ENCODE measurements around the gene KIF13A.
"Not testable (repeated sequence)": the region's sequence is repeated elsewhere in the genome, so short reads cannot be mapped to it uniquely, and the experiment has no call there.

Gene KIF13A

DNA sequence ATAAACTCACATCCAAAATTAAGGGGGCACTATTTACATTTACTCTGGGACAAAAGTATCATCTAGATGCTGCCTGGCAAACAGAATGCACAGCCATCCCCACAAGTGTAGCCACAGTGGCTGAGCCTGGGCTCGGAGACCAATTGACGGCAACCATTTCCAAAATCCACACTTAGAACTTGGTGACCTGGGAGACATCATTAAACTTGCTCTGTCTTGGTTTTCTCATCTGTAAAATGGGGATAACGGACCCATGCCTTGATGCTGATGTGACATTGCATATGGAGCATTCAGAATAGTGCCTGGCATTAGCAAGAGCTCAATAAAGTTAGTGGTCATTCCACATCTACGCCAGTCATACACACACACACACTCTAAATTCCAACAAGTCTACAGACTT is 140.7 kb downstream of the KIF13A start:
- DNase-seq (ENCODE audit: low spot score): no peak

DNA sequence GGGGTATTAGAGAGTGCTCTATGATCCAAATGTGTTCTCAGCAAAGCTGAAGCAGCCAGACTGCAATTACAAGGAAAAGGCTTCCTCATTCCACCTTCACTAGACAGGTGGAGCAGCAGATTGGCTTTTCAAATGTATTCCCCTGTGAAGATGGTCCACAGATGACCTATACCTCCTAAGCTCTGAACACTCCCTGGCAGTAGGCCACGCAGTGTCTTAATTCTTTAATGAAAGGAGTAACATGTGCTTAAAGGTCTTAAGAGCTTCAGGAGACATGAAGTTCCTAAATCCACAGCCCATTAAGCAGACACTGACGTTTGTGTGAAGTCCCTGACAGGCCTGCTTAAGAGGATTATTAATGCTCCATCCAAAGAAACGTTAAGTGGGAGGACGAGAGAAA is 141.8 kb downstream of the KIF13A start:
- no peak for DNase-seq (ENCODE audit: low spot score)

DNA sequence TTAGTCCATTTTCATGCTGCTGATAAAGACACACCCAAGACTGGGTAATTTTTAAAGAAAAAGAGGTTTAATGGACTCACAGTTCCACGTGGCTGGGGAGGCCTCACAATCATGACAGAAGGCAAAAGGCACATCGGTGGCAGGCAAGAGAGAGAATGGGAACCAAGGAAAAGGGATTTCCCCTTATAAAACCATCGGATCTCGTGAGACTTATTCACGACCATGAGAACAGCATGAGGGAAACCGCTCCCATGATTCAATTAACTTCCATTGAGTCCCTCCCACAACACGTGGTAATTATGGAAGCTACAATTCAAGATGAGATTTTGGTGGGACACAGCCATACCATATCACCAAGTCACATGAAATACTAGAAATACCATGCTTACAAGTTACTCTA is 142.5 kb downstream of the KIF13A start:
- not testable (repeated sequence) for DNase-seq (ENCODE audit: low spot score)

DNA sequence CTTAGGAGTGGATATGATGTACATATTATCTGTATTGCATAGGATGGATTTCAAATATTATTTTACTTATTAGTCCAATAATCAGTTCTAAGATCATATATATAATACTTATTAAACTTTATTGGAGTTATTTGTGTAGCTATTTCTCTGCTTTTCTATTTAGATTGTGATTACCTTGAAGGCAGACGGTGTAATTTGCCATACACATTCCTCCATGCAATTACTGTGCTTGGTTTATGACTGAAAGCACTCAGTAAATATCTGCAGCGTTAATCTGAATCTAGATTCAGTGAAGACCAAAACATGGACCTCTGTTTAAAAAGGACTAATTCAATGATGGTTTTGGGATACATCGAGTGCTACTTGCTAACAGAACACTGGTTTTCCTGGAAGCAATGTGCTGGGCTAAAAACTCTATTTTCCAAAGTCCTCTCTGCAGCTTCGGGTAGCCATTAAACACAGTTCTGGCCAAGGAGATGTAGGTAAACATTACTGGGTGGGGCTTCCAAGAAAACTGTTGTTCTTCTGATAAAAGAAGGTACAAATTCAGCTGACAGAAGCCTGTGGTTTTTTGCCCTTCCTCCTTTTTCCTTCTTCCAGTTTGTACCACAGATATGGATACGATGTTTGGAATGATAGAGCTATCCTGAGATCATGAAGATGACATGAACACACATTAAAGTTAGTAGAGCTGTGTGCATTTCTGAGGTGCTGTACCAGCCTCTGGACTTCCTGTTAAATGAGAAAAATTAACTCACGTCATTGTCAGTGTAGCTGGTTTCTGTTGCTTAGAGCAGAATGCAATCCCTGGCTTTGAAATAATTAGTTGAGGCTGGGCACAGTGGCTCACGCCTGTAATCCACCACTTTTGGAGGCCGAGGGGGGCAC is 144.3 kb downstream of the KIF13A start:
- DNase-seq (ENCODE audit: low spot score): no peak

DNA sequence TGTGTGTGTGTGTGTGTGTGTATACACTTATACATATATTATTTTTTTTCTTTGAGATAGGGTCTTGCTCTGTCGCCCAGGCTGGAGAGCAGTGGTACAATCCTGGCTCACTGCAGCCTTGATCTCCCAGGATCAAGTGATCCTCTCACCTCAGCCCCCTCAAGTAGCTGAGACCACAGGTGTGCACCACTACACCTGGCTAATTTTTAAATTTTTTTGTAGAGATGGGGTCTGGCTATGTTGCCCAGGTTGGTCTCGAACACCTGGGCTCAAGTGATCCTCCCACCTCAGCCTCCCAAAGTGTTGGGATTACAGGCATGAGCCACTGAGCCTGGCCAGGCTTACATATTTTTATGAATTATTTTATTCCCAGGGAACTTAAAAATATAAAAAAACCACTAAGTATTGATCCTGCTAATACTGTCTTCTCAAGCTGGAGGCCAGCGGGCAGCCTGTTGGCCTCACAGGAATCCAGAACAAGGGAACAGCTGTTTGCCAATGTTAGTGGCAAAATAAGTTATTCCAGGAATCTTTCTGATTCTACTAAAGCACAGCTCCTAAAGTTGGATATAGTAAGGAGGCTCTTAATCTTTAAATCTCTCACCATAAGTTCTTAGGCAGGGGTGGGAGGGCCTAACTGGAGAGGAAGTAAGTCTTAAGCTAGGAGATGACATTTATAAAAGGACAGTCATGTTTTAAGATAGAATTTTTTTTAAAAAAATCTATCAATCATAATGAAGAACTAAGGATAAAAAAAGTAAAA is 145.2 kb downstream of the KIF13A start:
- no peak for DNase-seq (ENCODE audit: low spot score)

DNA sequence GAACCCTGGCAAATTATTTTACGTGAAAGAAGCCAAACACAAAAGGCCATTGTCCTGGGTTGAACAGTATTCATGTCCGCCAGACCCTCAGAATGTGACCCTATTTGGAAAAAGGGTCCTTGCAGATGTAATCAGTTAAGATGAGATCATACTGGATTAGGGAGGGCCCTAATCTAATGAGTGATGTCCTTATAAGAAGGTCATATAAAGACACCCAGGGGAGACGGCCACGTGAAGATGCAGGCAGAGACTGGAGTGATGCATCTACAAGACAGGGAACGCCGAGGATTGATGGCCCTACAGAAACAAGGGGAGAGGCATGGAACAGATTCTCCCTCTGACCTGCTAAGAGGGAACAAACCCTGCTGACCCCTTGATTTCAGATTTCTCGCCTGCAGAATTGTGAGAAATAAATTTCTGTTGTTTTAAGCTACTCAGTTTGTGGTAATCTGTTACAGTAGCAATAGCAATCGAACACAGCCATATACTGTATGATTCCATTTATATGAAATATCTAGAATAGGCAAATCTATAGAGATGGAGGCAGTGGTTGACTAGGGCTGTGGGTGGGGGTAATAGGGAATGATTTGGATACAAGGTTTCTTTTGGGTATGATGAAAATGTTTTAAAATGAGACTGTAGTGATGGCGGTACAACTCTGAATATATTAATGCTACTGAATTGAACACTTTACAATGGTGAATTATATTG is 147.8 kb downstream of the KIF13A start:
- no peak for DNase-seq (ENCODE audit: low spot score)

DNA sequence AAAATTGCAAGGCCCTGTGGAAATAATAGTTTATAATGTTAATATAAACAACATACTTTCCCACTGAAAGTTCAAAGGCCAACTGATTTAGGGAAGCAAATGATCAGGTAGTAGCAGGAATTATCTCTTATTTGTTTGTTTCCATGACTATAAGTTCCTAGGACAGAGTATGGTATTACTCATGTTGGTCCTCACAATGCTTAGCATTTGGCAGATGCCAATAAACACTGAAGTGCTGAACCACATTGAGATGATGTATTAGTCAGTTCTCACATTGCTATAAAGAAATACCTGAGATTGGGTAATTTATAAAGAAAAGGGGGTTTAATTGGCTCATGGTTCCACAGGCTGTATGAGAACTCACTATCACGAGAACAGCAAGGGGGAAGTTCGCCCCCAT is 151.1 kb downstream of the KIF13A start:
- no peak for DNase-seq (ENCODE audit: low spot score)

DNA sequence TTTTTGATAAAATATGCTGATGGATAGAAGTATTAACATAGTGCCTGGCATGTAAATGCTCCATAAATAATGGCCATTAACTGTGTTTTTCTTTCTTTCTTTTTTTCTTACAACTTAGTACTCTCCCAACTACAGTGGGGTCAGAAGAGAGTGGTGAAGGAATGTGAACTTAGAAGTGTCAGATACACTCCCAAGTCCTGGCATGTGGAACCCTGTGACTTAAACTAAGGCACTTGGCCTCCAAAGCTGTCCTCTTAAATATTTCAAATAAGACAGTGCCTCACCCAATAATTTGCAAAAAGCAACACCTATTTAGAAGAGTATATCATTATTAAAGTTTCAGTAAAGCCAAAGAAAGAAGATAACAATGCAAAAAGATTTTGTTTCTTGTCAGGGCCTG is 151.7 kb downstream of the KIF13A start:
- DNase-seq (ENCODE audit: low spot score): no peak

DNA sequence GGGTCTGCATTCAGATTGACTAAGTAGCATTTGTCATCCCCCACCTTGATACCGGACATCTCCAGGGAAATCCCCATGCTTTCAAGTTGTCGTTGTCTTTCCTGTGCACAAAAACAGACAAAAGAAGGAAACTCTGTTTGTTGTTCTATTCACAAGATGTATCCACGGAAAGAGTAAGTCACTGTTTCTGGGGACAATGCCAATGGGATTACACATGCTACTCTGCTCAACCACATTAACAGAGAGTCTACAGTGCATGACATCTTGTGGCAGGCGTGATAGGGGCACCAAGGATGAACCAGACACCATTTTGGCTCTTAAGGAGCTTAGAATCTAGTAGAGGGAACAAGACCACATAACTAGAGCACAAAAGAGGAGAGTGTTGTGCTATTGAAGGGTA is 156.3 kb downstream of the KIF13A start:
- DNase-seq (ENCODE audit: low spot score): peak; percentile 88

DNA sequence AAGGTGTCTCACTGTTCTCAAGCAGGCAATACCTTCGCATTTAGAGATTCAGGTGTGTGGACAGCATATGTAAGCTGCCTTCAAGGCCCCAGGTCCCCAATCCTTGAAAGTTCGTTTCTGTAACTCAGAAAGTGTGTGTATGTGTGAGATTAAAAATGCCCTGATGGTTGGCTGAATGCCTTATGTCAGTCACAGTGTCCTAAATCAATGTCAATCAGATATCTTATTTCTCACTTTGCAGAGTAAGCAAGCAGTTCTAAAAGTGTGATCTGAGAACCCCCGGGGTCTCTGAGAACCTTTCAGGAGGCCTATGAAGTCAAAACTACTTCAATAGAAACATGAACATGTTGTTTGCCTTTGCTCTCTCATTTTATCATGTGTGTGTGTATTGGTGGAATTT is 157.5 kb downstream of the KIF13A start:
- DNase-seq (ENCODE audit: low spot score): no peak

DNA sequence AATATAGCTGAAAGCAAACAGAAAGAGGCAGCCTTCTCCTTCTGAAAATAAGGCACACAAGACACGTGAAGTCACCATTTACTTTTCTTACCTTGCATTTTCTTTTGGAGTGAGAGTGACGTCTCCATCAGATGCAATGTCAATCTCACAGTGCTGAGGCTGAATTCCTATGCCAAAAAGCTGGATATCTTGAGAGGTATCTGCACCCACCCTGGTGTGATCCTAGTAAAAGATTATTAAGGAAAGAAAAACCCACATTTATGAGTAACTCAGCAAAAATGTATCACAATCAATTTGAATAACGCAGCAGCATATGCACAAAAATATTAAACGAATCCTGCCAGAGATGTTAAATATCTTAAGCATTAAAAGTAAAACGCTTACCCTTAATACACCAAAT is 159.3 kb downstream of the KIF13A start:
- no peak for DNase-seq (ENCODE audit: low spot score)

DNA sequence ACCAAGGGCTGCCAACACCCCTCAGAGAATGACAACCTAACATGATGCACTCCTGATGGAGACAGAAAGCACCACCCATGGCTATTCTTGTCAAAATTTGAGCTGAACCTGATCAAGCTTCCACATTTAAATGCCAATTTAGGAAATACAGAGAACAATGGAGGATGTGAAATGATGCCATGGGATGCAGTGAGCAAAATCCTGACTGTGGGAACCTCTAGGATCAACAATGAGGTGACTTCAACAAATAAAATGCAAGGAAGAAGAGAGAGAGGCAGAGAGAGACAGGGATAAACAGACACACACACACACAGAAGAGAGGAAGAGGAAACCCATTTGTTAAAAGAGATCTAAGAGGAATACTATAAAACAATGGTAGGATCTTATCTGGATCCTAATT is 161.1 kb downstream of the KIF13A start:
- DNase-seq (ENCODE audit: low spot score): no peak

DNA sequence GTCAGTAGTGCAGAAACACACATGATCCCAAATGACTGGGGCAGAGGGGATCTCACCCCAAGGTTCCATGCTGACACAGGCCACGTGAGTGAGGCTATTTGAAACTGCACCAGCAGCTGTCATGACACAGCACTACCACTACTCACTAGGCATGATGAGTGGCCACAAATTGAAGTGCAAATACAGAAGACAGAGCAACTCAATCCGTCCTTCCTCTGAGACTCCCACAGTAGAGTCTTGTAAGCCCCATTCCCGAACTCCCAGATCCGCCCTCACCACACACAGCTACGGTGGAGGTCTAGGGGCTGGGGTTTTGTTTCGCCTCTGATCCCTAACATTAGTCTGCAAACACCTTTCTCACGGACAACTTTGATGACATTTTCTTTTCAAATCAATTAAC is 167.4 kb downstream of the KIF13A start:
- DNase-seq (ENCODE audit: low spot score): no peak

DNA sequence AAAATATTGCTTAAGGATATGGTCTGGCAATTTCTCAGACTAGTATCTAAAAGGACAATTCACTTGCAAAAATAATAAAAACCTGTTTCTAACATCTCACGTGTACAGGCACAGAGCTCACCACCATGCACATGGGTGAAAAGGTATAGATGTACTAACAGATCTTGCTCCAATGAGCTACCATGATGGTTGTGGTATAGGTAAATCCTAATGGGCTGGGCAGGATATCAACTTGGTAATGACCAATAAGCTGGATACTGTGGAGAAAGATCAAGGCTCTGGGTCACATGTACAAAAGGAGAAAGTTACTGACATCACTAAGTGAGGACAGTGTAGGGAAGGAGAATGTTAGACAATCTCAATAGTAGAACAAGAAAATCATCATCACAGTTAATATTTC is 169.7 kb downstream of the KIF13A start:
- DNase-seq (ENCODE audit: low spot score): no peak

DNA sequence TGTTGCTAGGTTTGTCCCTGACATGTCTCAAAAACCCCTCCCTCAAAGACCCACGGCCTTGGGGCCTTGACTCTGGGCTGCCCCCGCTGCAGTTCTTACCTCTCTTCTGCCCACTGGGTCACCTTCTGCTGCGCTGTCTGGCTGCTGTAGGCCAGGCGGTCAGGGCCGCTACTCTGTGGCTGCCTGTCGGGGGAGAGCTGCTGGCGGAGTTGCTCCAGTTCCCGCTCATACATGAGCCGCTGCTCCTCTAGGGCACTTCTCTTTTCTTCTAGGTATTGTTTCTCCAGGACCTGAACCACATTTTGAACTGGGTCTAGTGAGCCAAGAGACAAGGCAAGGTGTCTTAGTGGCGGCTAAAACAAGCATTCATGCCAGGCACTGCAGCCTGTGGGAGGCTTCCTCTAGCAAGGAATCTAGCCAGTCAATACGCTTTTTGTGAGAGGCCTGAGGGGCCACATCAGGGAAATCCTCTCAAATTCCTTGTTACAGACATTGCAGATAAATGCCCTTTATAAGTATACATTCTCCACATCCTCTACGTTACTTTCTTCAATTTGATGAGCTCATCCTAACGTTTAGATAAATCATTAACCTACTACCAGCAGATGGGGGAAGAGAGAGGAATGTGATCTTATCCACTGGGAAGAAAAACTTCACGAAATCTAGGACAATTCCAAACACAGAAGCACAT is 170.4 kb downstream of the KIF13A start:
- DNase-seq (ENCODE audit: low spot score): no peak

DNA sequence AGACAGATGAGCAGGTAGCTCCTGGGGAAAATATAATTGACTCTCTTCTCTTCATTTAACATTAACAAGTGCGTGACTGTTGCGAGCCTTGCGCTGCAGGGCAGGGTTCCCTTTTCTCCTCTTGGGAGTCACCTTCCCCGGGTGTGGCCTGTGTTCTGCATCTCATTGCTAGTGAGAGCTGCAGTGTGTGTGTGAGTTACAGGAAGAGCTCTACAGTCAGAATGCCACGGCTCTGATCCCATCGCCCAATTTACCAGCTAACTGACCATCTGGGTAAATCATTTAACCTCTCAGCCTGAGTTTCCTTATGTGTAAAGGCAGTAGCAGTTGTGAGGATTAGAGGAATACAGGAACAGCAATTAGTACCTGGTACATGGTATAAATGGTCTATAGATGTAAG is 173.9 kb downstream of the KIF13A start:
- no peak for DNase-seq (ENCODE audit: low spot score)

DNA sequence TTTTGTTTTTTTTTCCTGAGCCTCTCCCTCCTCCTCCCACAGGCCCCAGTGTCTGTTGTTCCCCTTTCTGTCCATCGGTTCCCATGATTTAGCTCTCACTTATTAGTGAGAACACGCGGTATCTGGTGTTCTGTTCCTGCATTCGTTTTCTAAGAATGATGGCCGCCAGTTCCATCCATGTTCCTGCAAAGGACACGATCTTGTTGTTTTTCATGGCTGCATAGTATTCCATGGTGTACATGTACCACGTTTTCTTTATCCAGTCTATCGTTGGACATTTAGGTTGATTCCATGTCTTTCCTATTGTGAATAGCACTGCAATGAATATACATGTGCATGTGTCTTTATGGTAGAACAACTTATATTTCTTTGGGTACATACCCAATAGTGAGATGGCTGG is 175.1 kb downstream of the KIF13A start:
- DNase-seq (ENCODE audit: low spot score): no peak

DNA sequence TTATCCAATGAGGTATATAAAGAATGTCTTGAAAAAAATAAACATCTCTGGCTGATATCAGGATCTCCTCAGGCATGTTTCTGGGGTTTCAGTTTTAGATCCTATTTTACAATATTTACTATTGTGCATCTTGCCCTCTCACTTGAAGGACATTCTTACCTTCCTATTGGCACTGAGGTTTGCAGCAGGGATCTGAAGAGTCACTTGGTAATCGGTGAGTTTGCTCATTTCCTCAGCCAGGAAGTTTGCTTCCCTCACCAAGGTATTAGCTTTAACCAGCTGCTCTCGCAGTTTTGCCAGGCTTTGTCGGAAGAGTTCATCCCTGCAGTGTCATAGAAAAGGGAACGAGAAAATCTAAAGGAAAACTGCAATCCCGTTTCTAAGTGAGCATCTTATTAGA is 178.8 kb downstream of the KIF13A start:
- DNase-seq (ENCODE audit: low spot score): no peak

DNA sequence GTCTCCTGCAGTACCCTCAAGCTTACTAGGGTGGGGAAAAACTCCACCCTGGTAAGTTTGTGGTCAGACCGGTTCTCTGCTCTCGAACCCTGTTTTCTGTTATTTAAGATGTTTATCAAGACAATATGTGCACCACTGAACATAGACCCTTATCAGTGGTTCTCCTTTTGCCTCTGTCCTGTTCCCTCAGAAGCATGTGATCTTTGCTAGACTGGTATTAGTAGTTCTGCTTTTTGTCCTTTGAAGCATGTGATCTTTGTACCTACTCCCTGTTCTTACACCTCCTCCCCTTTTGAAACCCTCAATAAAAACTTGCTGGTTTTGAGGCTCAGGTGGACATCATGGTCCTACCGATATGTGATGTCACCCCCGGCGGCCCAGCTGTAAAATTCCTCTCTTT is 180.0 kb downstream of the KIF13A start:
- DNase-seq (ENCODE audit: low spot score): not testable (repeated sequence)

DNA sequence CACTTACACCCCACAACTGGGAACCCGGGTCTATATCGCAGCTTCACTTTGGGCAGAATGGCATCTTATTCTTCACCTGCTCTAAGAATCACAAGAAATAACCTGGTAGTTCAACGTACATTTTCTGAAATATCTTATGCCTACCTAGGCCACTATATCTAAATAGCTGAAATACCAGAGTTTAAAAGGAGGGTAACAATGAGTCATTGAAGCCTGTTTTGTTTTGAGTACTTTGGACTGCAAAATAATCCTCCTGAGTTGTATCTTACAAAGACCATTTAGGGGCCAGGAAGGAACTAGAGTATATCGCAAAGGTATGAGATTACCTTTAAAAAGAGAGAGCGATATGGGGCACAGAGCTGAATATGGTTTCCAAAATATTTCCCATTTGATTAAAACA is 184.0 kb downstream of the KIF13A start:
- DNase-seq (ENCODE audit: low spot score): no peak

DNA sequence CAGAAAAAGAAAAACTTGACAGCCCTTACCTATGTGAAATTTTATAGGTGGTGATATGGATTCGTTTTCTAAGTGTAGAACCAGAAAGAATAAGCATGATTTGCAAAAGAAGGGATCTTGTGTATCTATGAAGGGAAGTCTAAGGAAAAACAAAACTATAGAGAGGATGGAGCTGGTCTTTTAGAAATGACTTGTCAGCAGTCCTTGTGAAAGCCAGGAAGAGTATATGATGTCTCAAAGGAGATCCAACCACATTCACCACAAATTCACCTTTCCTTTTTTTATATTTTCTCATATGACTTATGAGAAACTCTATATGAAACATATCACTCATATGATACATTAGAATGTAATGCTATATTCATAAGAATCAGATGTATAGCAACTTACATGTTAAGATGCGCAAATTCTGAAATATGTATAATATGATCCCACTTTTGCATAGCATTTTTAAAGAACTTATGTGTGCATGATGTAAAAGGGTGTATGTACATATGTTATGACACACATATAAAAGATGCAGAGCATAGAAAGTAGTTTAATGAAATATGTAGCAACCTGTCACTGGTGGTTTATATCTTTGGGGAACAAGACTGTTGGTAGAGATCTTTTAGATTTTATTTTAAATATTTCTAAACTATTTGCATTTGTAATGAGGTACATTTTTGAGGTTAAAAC is 188.8 kb downstream of the KIF13A start:
- DNase-seq (ENCODE audit: low spot score): no peak

DNA sequence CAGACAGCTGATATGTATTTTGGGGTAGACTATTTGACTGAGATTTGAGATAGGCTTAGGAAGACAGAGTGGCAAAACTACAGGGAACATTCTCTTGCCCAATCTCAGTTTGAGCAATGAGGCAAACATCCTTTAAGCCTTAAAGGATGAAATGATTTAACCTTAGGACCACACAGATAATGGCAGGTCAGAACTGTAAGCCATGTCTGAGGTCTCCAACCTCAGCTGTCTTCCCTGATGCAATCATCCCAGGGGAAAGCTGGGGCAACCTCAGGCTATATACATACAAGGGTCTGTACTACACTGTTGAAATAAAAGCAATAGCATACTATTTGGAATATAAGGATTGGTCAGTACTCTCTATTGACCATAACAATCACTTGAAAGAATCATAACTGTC is 196.9 kb downstream of the KIF13A start:
- no peak for DNase-seq (ENCODE audit: low spot score)

Data from AG08395 (cell line).